ENCODE results near the gene MAGOHB. TPM values are rescaled to one million over a fixed set of nuclear protein-coding genes. Genes with fewer than 3 reads are reported as not detected.

MAGOHB gene
- total RNA-seq, 1 donor from 2014 or later: 30.5 TPM

DNA sequence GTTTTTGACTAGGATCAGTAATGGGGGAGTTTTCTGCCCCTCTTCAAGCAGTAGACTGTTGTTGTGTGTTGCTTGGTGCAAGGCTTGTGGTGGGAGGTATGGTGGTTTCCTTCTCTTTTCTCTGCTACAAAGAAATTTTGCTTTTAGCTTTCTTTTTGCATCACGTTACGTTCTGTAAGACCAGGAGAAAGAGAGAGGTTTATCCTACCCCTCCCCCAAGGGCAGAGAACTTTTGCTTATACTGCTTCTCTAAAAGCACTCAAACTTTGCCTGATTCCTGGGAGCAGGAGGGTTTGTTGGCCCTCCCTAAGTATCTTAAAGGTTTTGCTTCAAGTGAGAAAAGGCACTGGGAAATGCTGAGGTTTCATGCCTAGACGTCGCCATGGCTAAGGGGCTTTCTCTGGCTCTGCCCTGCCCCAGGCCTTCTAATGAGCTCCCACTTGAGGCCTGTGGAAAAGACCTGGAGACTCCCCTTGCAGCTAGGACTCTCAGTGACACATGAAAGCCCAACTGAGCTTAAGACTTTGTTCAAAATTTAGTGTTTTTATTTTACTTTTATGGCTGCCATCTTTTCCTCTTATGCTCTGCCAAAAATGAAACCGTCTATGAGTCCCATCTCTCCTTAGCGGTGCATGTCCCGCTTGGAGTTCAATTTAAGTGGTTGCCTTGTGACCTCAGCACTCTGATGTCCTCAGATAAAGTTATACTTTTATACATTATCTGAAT, 58.5 kb downstream of the MAGOHB start:
- no peak for FAIRE-seq
- TF ChIP-seq EZH2 (IDR thresholded peaks at IDR 0.05; ENCODE audit: insufficient read depth, low read length): no peak
- TF ChIP-seq CTCF (IDR thresholded peaks at IDR 0.05; ENCODE audit: insufficient read depth, low read depth, low read length): no peak

GRCh38 chr12:10554228-10554755, 59.1 kb downstream of the MAGOHB start:
- no peak overlapping the region for H3K27ac Mint-ChIP-seq (ENCODE audit: unreplicated experiment)
- Histone ChIP-seq H3K79me2 (ENCODE audit: insufficient read depth, low read length) (no peaks in the 10 kb centered on the region), H3K9ac (ENCODE audit: low read length) (no peak overlapping the region), H3K4me2 (ENCODE audit: low read length) (no peak overlapping the region), H2AFZ (ENCODE audit: low read depth, low read length) (no peak overlapping the region), H3K4me1 (ENCODE audit: insufficient read depth, low read length) (no peaks in the 10 kb centered on the region), H3K27ac (ENCODE audit: low read depth, low read length) (no peak overlapping the region), H3K9me3 (ENCODE audit: insufficient read depth, low read depth, low read length) (no peaks in the 10 kb centered on the region), H3K27me3 (ENCODE audit: insufficient read depth, low read length) (peaks cover 3% of the 10 kb centered on the region), H3K36me3 (ENCODE audit: insufficient read depth, low read length) (no peaks in the 10 kb centered on the region), H3K4me3 (ENCODE audit: insufficient read depth, low read depth, low read length) (no peak overlapping the region), H4K20me1 (ENCODE audit: insufficient read depth, low read length) (no peaks in the 10 kb centered on the region)
- DNase-seq (ENCODE audit: low read depth): no peak
- H3K9me3 Mint-ChIP-seq (ENCODE audit: unreplicated experiment): peaks cover 3% of the 10 kb centered on the region
- no peaks in the 10 kb centered on the region for H3K27me3 Mint-ChIP-seq (ENCODE audit: low read depth, unreplicated experiment)
- H3K36me3 Mint-ChIP-seq (ENCODE audit: low read depth, unreplicated experiment): no peaks in the 10 kb centered on the region
- no peak for FAIRE-seq
- peaks cover 4% of the 10 kb centered on the region for H3K4me1 Mint-ChIP-seq (ENCODE audit: low read depth, unreplicated experiment)
- TF ChIP-seq CTCF (IDR thresholded peaks at IDR 0.05; ENCODE audit: insufficient read depth, low read depth, low read length): no peak
- no peak for TF ChIP-seq EZH2 (IDR thresholded peaks at IDR 0.05; ENCODE audit: insufficient read depth, low read length)
- H3K4me3 Mint-ChIP-seq (ENCODE audit: unreplicated experiment): no peak overlapping the region

More for the DNA sequence above, 58.5 kb downstream of the MAGOHB start:
- no peak overlapping the region for H3K27ac Mint-ChIP-seq (ENCODE audit: unreplicated experiment)
- H3K36me3 Mint-ChIP-seq (ENCODE audit: low read depth, unreplicated experiment): no peaks in the 10 kb centered on the region
- H3K9ac ChIP-seq (ENCODE audit: low read length): no peak overlapping the region
- no peak overlapping the region for H3K4me3 Mint-ChIP-seq (ENCODE audit: unreplicated experiment)
- no peak overlapping the region for H3K4me3 ChIP-seq (ENCODE audit: insufficient read depth, low read depth, low read length)
- H3K9me3 Mint-ChIP-seq (ENCODE audit: unreplicated experiment): peaks cover 3% of the 10 kb centered on the region
- H3K27me3 Mint-ChIP-seq (ENCODE audit: low read depth, unreplicated experiment): no peaks in the 10 kb centered on the region
- no peaks in the 10 kb centered on the region for H4K20me1 ChIP-seq (ENCODE audit: insufficient read depth, low read length)
- H3K79me2 ChIP-seq (ENCODE audit: insufficient read depth, low read length): no peaks in the 10 kb centered on the region
- H3K9me3 ChIP-seq (ENCODE audit: insufficient read depth, low read depth, low read length): no peaks in the 10 kb centered on the region
- no peak for DNase-seq (ENCODE audit: low read depth)
- H2AFZ ChIP-seq (ENCODE audit: low read depth, low read length): no peak overlapping the region
- no peaks in the 10 kb centered on the region for H3K4me1 ChIP-seq (ENCODE audit: insufficient read depth, low read length)
- no peaks in the 10 kb centered on the region for H3K36me3 ChIP-seq (ENCODE audit: insufficient read depth, low read length)
- H3K27ac ChIP-seq (ENCODE audit: low read depth, low read length): no peak overlapping the region
- peaks cover 4% of the 10 kb centered on the region for H3K4me1 Mint-ChIP-seq (ENCODE audit: low read depth, unreplicated experiment)
- H3K4me2 ChIP-seq (ENCODE audit: low read length): no peak overlapping the region
- H3K27me3 ChIP-seq (ENCODE audit: insufficient read depth, low read length): peaks cover 3% of the 10 kb centered on the region

Other genes starting within 250 kb of the MAGOHB start
- 0.73 and 1.1 TPM in 2 replicates for gene KLRK1, start 223.6 kb downstream of the MAGOHB start, total RNA-seq
- gene KLRC4, start 203.9 kb downstream of the MAGOHB start, total RNA-seq: 0.53 and 0.70 TPM in 2 replicates
- gene KLRC3, start 193.0 kb downstream of the MAGOHB start, total RNA-seq: 0.94 and 1.2 TPM in 2 replicates
- gene KLRC2, start 177.6 kb downstream of the MAGOHB start, total RNA-seq: 1.2 and 4.1 TPM in 2 replicates
- gene KLRC1, start 160.2 kb downstream of the MAGOHB start, total RNA-seq: not detected in 2 replicates
- gene EIF2S3B, start 107.7 kb downstream of the MAGOHB start, total RNA-seq: 5.4 and 6.0 TPM in 2 replicates
- gene STYK1, start 60.4 kb upstream of the MAGOHB start, total RNA-seq: 1.6 and 2.9 TPM in 2 replicates
- gene YBX3, start 109.7 kb upstream of the MAGOHB start, total RNA-seq: 452 and 527 TPM in 2 replicates
- not detected in 2 replicates for gene TAS2R7, start 189.0 kb upstream of the MAGOHB start, total RNA-seq
- not detected in 2 replicates for gene TAS2R8, start 193.7 kb upstream of the MAGOHB start, total RNA-seq
- not detected in 2 replicates for gene TAS2R9, start 196.6 kb upstream of the MAGOHB start, total RNA-seq
- 0.27 and 0.29 TPM in 2 replicates for gene TAS2R10, start 212.7 kb upstream of the MAGOHB start, total RNA-seq
- gene PRR4, start 235.9 kb upstream of the MAGOHB start, total RNA-seq: 1.1 and 2.2 TPM in 2 replicates